ENCODE data around the gene SSBP3. TPM values are rescaled to one million over a fixed set of nuclear protein-coding genes. Genes with fewer than 3 reads are reported as not detected.

SSBP3 gene
- total RNA-seq, 1 donor from 2014 or later = 41.1 TPM

DNA sequence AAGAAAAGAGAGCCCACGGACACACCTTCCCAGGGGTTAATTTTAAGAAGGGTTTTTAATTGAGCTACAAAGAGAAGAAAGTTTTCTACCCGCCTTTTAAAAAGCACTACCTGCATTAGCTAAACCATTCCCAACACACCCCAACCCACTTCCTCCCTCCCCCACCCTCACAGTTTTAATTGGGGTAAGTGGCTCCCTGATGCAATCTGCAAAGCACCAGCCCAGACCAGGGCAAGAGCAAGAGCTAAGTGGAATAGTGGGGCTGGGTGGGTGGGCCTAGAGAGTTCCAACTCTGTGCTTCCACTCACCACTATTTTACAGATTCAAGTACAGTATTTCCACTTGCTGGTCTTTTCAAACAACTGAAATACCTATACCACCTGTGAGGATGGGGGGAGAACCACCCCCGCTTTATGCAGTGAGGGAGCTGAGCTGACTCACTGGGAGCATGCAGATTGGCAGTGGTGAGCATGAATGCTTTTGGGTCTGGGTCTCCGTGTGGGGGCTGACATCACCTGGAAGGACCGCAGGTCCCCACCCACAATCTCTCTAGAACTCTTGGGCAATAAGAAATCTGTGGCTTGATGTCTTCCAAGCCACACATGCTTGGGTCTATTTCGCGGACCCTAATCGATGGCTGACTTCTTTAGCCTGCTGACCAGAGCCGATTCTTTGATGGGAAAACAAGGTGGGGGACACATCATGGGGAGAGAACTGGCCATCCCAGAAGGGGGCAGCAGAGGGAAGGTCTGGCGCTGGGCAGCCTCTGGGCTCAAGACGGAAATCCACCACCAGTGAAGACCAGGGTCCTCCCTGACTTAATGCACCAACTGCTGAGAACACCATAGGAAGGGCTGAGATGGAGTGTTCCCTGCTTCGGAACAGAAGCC lies 95.5 kb downstream of the SSBP3 start:
- DNase-seq (ENCODE audit: low spot score) = no peak

DNA sequence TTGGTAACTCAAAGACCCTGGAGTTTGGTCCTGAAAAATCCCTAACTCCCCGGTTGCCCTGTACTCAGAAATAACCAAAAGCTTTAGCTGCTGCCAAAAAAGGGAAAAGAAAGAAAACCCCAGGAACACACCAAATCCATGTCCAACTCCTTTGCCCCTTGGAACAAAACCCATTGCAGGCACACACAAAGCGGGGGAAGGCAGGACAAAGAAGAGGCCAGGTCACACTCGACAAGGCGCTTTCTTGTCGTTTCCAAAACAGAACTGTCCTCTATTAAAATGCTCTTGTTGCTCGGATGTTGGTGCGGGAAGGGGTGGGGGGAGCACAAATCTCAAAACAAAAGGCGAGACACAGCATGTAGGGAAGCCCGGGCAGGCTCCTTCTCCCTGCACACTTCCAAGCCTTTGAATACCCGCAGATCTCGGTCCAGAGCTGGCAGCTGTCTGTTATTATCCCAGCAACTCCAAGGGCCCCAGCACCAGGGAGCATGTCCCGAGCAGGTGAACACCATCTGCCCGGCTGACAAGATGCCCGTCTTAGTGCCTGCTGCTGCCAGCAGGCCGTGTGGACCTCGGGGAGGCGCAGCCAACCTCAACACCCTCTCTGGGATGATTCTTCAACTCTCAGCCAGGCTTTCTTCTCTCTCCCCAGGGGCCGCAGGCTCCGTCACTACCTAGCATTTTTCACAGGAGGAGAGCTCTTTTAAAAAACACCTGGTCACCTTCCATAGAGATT lies 96.4 kb downstream of the SSBP3 start:
- no peak for DNase-seq (ENCODE audit: low spot score)

DNA sequence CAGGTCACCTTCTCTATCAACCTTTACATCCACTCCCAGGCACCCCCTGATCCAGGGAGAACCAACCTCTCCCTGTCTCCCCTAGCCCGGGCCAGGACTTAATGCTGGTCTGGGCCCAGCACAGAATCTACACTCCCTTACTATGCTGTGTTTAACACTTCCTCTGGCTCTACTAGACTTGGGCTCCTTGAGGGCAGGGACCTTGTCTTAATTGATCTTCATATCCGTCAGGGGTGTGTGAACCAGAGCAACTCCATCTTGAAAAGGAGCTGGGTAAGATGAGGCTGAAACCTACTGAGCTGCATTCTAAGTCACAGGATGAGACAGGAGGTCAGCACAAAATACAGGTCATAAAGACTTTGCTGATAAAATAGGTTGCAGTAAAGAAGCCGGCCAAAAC lies 98.9 kb downstream of the SSBP3 start:
- DNase-seq (ENCODE audit: low spot score) = no peak

DNA sequence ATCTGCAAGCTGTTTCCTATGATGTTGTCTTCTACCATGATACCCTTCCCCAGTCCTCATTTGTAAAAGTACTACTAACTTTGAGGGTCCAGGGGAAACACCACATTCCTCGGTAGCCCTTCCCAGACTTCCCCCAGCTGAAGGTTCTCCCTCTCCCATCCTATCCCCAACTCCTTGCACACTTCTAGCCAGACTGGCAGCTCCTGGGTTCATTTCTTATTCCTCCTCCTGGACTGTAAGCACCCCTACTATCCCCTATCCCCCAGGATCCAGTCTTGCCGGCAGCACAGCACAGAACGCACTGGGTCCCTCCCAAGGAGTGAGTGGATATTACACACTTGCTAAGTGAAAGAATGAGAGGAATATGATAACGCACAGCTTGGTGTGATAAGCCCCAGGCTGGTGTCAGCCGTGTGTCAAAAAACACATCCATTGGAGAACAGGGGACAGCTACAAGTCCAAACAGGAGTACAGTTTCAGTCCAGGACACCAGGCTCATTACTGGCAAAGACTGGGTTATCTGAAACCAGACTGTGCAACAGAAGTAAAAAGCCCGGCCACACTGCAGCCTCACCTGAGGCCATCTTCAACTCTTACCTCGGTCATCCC lies 100.2 kb downstream of the SSBP3 start:
- no peak for DNase-seq (ENCODE audit: low spot score)

DNA sequence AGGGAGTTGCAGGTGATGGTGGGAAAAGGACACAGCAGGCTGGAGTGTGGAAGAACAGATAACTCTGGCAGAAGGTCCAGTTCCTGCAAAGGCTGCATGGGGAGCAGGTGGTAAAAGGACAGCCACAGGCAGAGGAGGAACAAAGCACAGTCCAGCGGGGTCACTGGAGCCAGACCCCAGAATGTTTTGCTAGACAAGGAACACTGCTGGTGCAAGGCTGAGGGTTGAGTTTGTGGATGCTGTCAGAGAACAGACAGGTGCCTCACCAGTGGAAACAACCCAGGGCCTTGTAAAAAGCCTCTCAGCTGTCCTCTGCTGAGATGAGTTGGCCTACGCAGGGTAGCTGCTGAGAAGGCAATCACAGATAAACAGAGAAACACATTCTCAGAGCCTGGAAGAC lies 101.7 kb downstream of the SSBP3 start:
- no peak for DNase-seq (ENCODE audit: low spot score)

DNA sequence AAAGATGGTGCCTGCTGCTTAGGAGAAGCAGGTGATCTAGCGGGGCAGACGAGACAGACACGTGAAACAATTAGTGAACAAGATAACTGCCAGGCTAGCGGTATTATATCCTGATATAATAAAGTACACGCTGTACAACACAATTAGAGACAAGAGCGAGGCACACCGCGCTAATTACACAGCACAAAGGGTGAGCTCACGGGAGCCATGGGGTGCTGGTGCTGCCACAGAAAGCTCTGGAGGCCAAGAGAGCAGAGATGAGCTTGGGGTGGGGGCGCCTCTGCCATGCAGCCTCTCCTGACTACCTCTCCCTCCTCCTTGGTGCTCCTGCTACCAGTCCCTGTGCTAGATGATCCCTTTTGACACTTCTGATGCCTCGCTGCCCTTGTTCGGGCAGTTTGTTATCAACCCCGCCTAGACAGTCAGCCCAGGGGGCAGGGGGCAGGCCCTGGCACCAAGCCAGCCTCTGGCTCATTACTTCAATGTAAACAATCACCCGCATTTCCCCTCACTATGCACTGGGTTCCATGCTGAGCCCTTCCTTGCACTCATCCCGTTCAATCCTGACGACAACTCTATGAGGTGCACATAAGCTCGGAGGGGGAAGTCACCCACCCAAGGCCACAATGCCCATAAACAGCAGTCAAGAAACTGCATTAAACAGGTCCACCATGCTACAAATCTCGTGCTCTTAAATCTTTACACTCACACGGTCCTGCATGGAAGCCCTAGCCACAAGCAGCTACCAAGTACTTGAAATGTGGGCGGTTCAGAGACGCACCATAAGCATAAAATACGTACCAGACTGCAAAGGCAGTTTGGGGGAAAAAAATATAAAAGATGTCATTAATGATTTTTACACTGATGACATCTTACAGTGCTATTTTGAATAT lies 103.0 kb downstream of the SSBP3 start:
- DNase-seq (ENCODE audit: low spot score) = no peak

DNA sequence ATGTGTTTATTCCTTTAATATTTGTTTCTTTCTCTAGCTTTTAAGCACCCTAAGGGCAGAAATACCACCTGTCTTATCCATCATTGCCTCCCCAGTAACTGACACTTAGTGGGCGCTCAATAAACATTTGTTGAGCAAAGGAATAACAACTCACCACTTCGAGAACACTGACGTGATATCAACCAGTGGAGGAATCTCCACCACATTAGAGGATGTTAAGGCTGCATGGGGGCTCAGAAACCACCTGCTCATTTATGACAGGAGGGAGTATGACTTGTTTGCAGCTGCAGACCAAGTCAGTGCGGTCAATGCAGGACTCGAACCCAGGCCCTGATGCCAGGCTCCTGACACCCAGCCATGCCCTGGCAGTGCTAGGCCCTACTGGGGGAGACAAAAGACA lies 103.6 kb downstream of the SSBP3 start:
- DNase-seq (ENCODE audit: low spot score) = no peak

DNA sequence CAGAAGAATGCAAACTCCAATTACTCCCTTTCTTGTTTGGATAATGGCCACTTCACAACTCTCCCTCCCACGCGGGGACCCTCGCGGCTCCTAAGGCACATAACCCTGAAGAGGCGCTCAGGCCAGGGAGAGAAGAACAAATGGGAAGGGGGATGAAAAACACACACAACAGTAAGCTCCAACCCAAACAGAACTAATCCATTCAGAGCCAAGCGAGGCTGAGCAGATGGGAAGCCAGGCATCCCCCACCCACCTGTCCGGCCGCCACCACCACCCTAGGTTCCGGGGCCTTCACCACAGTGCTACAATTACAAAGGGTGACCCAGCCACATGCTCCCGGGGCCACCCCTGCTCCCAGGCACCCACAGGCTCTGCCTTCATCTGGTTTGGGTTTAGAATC lies 104.7 kb downstream of the SSBP3 start:
- DNase-seq (ENCODE audit: low spot score) = no peak

DNA sequence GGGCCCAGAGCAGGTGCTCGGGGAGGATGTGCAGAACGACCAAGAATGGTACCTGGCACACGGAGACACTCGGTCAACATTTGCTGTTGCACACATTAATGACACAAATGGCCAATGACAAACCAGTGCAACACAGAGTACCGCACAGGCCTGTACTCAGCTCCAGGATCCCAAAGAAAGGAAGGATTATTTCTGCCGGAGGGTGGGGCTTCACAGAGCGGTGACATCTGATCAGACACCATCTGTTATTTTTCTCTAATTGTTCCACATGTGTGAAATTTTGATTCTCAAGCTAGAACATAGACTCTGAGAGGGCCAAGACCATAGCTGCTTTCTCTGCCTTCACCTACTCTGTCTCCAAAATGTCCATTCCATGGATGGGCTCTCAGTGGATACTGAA lies 105.8 kb downstream of the SSBP3 start:
- DNase-seq (ENCODE audit: low spot score) = no peak

DNA sequence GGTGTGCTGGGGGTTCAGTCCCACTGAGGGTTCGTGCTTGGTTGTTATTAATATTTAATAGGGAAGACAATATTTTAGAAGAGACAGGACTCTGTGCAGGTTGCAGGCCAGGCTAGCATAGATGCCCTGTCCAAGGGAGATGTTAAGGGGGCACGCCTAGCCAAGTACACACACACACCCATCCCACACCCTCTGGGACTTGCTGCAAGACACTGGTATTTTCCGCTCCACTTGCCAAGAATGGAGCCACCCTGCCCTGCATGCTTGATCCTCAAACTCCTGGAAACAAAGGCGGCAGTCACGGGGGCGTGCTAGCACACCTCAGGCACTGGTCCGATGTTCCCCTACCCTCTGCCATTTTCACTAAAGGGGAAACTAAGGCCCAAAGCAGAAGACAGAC lies 107.2 kb downstream of the SSBP3 start:
- DNase-seq (ENCODE audit: low spot score) = no peak

DNA sequence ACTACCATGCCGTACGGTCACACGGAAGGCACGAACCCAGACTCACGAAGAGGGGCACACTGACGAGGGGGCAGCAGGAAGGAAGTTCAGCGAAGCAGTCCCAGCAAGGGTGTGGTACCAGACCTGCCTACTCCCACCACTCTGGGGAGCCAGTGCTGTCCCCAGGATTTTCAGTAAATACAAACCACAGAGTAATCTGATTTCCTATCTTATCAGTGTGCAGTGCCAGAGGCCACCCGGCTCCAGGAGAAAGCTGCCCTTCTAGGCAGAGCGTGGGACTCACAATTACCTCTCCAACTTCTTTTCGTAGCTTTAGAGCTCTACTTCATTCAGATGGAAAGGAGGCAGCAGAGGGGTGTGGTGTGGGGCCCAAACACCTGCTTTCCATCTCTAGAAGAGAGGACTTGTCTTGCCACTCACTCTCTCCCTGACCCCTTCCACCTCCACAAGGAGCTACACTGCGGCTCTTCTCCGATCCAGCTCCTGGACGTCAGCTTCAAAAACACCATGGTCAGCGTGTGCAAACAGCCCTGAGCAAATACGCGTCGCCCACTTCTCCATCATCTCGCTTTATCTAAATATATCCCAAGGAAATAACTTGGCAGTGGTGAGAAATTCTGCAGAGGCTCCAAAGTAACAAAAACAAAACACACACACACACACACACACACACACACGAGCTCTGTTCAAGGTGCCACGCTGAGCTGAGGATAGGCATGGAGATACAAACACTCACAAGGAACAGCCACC lies 107.7 kb downstream of the SSBP3 start:
- no peak for DNase-seq (ENCODE audit: low spot score)

DNA sequence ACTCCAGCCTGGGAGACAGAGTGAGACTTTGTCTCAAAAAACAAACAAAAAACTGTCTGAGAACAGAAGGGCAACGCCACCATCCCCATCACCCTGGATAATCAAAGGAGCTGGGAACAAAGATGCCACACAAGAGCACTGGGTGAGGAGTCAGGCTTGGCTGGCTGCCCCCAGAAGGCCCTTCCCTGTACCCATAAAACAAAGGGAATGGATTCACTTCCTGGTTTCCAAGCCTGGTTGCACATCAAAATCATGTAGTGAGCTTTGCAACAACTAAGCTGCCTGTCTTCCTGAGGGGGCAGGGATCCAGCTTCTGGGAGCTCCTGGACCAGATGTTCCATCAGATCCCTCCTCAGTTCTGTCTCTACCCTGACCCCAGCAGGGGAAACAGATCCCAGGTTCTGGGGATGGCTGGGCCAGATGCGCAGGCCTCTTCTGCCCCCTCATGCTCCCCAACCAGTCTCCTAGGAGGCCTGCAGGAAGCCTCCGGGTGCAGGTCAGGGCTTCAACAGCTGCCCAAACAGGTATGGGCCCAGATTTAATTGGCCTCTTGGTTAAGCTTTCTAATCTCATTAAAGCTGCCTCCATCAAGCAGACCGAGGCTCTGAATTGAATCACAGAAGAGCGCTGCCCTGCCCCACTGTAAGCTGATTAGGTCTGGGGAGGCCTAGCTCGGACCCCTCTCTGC lies 108.5 kb downstream of the SSBP3 start:
- no peak for DNase-seq (ENCODE audit: low spot score)

DNA sequence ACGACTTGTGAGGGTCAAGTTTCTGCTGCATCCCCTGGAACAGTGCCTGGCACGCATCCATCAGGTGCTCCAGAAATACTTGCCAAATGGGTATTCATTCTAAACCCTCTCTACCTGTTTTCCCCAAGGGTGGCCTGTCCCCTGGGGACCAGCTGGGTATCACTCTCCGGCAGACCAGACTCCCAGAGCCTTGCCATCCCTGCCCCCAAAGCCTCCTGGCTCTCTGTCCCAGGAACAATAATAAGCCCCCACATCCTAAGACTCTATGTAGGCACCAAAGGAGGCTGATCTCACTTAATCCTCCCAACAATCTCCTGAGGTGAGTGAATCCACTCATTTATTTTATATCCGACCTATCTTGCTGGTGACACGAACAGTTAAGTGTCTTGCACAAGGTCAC lies 109.5 kb downstream of the SSBP3 start:
- no peak for DNase-seq (ENCODE audit: low spot score)

DNA sequence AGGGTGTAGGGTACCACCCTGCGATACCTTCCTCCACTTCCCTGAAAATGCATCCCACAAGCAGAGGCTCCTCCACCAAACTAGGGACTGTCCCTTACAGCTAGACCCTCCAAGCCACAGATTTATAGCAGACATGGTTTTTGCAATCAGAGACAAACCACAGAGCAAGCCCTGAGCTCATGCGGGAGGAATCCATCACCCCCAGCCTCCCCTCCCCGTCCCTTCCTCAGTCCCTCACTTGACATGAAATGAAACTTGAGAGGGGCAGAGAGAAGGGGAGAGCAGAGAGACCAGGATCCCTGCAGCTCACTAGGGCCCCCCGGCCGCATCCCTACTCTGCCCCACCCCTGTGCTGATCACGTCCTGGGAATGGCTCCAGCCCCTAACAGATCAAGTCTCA lies 111.3 kb downstream of the SSBP3 start:
- no peak for DNase-seq (ENCODE audit: low spot score)

DNA sequence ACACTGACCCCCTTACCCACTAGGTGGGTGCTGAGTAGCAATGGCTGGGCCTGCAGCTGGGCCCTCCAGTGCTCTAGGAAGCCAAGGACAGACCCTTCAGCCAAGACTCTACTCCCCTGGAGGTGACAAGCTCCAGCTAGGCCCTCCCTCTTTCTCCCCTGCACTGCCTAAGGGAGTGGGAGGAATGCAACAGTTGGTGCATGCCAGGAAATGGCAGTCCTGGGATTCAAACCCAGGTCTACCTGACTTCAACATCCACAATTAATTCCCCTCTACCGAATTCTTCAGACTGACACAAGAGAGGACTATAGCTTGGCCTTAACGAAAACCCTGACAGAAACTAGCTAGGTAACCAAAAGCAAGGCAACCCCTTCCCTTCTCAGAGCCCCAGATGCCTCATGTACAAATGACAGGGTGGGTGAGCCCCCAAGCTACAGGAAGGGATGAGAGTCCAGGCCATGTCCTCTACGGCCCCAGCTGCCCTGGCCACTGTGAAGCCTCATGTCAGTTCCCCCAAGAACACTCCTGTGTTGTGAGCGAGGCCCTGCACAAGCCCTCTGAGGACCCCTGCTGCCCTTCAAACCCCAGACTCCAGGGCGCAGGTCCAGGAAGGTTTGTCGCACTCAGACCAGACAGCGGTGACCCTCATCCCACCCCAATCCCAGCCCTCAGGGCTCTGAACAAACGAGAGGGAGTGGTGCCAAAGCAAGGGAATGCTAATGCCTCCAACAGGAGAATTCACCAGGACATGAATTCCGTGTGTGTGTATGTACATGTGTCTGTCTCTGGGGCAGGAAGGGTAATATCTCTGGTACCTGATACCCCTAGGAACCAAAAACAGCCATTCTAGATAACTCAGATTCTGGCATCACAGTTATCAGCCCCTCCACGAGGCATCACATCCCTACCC lies 113.9 kb downstream of the SSBP3 start:
- no peak for DNase-seq (ENCODE audit: low spot score)

DNA sequence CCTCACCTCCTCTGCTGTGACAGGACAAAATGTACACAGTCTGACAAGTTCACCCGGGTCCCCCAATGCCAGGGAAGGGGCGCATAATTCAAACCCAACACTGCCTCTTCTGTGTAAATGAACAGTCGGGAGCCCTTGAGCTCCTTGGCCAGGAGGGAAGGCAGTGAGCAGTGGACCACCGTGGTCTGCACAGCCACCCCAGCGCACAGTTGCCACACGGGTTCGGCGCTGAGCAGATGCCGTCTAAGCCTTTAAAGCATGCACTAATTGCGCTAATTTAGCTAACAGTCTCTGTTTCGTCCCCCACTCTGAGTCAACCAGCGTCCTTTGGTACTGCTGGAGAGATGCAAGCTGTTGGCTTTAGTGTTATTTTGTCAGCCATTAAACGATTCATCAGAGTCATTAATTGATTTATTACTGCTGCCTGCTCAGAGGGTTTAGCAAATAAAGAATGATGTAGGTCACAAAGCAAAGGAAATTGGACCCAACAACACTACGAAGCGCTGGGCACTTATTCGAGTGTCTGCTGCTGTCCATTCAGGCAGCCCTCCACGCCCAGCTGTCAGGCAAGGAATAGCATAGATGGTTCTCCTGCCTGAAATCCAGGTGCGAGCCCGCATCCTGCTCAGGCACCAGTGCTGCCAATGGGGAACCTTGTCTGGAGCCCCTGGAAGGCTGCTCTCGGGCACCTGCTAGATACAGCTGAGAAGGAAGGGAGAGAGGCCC lies 114.8 kb downstream of the SSBP3 start:
- DNase-seq (ENCODE audit: low spot score) = no peak

DNA sequence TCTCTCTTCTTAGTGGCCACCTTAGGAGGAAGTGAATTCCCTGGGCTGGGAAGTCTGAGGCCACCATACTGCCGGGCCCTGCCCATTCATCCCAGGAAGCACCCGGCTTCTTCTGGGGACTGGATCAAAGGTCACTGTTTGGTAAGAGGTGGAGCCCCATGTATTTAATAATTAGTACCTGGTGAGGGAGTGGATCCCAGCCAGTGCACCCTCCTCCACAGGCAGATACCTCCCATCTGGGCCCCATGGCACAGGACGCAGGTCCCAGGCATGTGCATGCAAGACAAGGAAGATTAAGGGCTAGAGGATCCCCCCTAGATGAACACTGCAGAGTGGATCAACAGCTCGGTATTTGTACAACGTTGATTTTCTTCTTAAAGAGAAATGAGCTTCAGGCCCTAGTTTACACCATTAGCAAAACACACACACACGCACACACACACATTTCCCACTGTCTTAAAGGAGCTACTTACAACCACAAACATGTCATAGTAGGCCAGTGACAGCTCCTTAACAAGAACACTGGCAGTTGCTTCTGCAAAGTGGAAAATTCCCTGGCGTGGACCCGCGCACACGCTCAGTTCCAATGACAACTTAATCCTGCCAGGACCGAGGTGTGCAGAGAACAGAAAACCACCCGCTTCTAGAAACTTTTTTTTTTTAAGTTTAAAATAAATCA lies 115.5 kb downstream of the SSBP3 start:
- no peak for DNase-seq (ENCODE audit: low spot score)

All from mesenteric fat pad (tissue), 1 donor.